ENCODE results near the gene BPIFB2. TPM values are rescaled to one million over a fixed set of nuclear protein-coding genes. Genes with fewer than 3 reads are reported as not detected.

BPIFB2 gene
- total RNA-seq, 1 experiment from 2014 or later, result not detected

GRCh38 chr20:33013701-33014326 is 6.3 kb downstream of the BPIFB2 start:
- no peak for DNase-seq (ENCODE audit: low read depth, low spot score)
- in situ Hi-C loops (cut with HindIII; ENCODE audit: low pct_unique_long_range_greater_than_20kb, low sequenced_read_pairs), result no loop called here

- in situ Hi-C loops (cut with HindIII; ENCODE audit: low pct_unique_long_range_greater_than_20kb, low sequenced_read_pairs), result no loop called here
- DNase-seq (ENCODE audit: low read depth, low spot score), result no peak
Observed at GRCh38 chr20:33014336-33015113, 7.0 kb downstream of the BPIFB2 start.

GRCh38 chr20:33015114-33015484 is 7.6 kb downstream of the BPIFB2 start:
- no peak for DNase-seq (ENCODE audit: low read depth, low spot score)
- in situ Hi-C loops (cut with HindIII; ENCODE audit: low pct_unique_long_range_greater_than_20kb, low sequenced_read_pairs), result no loop called here

GRCh38 chr20:33015700-33016580 is 8.4 kb downstream of the BPIFB2 start:
- no peak for DNase-seq (ENCODE audit: low read depth, low spot score)
- in situ Hi-C loops (cut with HindIII; ENCODE audit: low pct_unique_long_range_greater_than_20kb, low sequenced_read_pairs), result no loop called here

DNA sequence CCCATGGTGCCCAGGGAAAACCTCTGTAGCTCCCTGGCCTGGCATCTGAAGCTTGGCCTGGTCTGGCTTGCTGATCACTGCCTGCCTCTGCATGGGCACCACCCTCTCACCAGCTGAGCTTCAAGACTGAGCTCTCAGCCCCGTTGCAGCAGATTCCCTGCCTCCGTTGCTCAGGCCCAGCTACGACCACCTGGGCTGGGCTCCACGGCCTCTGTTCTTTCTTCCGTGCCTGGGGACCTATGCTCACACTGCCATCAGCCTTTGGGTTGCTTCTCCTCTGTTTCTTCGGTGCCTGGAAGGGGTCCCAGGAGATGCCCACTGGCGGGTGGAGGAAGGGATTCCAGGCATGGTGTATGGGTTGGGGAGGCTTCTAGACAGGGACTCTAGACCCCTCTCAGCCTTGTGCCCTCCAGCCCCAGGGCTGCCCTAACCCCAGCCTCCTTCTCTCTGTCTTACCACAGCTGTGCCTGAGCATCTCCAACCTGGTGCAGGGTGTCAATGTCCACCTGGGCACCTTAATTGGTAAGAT is 9.1 kb downstream of the BPIFB2 start:
- in situ Hi-C loops (cut with HindIII; ENCODE audit: low pct_unique_long_range_greater_than_20kb, low sequenced_read_pairs), result no loop called here

GRCh38 chr20:33017542-33017941 is 10.0 kb downstream of the BPIFB2 start:
- in situ Hi-C loops (cut with HindIII; ENCODE audit: low pct_unique_long_range_greater_than_20kb, low sequenced_read_pairs), result no loop called here
- no peak for DNase-seq (ENCODE audit: low read depth, low spot score)

More for the DNA sequence above, 9.1 kb downstream of the BPIFB2 start:
- DNase-seq (ENCODE audit: low read depth, low spot score), result no peak

- no peak for DNase-seq (ENCODE audit: low read depth, low spot score)
- in situ Hi-C loops (cut with HindIII; ENCODE audit: low pct_unique_long_range_greater_than_20kb, low sequenced_read_pairs), result no loop called here
Observed at GRCh38 chr20:33018169-33018931, 10.8 kb downstream of the BPIFB2 start.

DNA sequence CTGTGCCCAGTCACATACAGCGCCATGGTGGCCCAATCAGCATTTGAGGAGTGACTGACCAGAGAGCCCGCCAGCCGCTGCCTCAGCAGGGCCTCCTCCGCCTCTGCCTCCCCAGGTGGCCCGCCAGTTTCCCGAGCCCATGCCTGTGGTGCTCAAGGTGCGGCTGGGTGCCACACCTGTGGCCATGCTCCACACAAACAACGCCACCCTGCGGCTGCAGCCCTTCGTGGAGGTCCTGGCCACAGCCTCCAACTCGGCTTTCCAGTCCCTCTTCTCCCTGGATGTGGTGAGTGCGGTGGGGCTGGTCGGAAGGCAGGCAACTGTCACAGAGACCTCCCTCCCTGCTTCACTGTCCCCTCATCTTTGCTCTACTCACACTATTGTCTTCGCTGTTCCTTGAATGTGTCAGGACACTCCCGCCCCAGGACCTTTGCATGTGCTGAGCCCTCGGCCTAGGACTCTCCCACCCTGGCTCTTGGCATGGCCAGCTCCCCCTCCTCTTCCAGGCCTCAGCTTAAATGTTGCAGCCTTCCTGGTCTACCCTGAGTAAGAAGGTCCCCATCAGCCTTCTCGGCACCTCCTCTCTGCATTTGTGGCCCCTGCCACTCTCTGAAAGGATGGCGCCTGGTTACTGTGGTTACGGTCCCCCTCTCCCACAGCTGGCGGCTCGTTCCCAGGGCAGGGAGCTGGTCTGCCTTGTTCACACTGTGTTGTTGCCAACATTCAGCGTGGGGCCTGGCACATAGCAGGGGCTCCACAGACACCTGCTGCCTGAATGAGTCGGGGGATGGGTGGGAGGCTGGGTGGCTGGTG is 12.2 kb downstream of the BPIFB2 start:
- DNase-seq (ENCODE audit: low read depth, low spot score), result no peak
- in situ Hi-C loops (cut with HindIII; ENCODE audit: low pct_unique_long_range_greater_than_20kb, low sequenced_read_pairs), result no loop called here

- in situ Hi-C loops (cut with HindIII; ENCODE audit: low pct_unique_long_range_greater_than_20kb, low sequenced_read_pairs), result no loop called here
- DNase-seq (ENCODE audit: low read depth, low spot score), result no peak
Observed at GRCh38 chr20:33020278-33021161, 13.0 kb downstream of the BPIFB2 start.

- in situ Hi-C loops (cut with HindIII; ENCODE audit: low pct_unique_long_range_greater_than_20kb, low sequenced_read_pairs), result no loop called here
- DNase-seq (ENCODE audit: low read depth, low spot score), result no peak
Observed at GRCh38 chr20:33021879-33022278, 14.4 kb downstream of the BPIFB2 start.

GRCh38 chr20:33022289-33022688 is 14.8 kb downstream of the BPIFB2 start:
- in situ Hi-C loops (cut with HindIII; ENCODE audit: low pct_unique_long_range_greater_than_20kb, low sequenced_read_pairs), result no loop called here

GRCh38 chr20:33022694-33023438 is 15.4 kb downstream of the BPIFB2 start:
- in situ Hi-C loops (cut with HindIII; ENCODE audit: low pct_unique_long_range_greater_than_20kb, low sequenced_read_pairs), result no loop called here
- no peak for DNase-seq (ENCODE audit: low read depth, low spot score)

More at GRCh38 chr20:33022289-33022688, 14.8 kb downstream of the BPIFB2 start:
- DNase-seq (ENCODE audit: low read depth, low spot score), result no peak

- DNase-seq (ENCODE audit: low read depth, low spot score), result no peak
- in situ Hi-C loops (cut with HindIII; ENCODE audit: low pct_unique_long_range_greater_than_20kb, low sequenced_read_pairs), result no loop called here
Observed at GRCh38 chr20:33023439-33024242, 16.1 kb downstream of the BPIFB2 start.

- no peak for DNase-seq (ENCODE audit: low read depth, low spot score)
- in situ Hi-C loops (cut with HindIII; ENCODE audit: low pct_unique_long_range_greater_than_20kb, low sequenced_read_pairs), result no loop called here
Observed at GRCh38 chr20:33024243-33024560, 16.7 kb downstream of the BPIFB2 start.
